Gastrocnemius medialis (tissue), 4 donors: Measurements from ENCODE around the gene NTN1.

Experiments
- POLR2A ChIP-seq, 2 donors: fragments of 450-650 bp; IDR thresholded peaks; one replicate each; pipeline ENCODE4 v1.6.1; 2017; ENCODE audit warnings: antibody characterized with exemption in 2 of 2, mild to moderate bottlenecking in 2 of 2, moderate library complexity in 2 of 2
- TF ChIP-seq, protein P1 (sequence below), 5 experiments: fragments of 450-650 bp in 3 of 5; fragments of 200-600 bp in 2 of 5; sonication (generic) in 2 of 5; IDR thresholded peaks in 4 of 5; conservative IDR thresholded peaks in 1 of 5; 1 replicate in 4 of 5; 2 replicates in 1 of 5; pipeline ENCODE4 v1.5.1; 2016 to 2019; ENCODE audit warnings: antibody characterized with exemption in 5 of 5, mild to moderate bottlenecking in 3 of 5, moderate library complexity in 3 of 5

DNA sequence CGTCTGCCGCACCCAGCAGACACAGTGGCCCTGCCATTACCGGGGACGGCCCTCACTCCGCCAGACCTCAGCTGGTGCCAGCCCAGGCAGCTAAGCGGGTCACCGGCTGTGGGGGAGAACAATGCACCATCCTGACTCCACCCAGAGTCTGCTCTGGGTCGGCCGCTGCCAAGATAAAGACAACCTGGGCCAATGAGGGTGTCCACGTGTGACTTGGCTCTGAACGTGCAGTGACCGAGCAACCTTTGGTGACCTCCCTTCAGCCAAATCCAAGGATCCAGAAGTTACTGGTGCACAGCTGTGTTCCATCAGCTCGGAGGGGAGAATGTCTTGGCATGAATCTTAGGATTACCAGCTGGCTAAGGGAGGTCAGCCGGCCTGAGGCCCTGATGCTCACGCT is 155.9 kb downstream of the NTN1 start:
- TF ChIP-seq, protein P1, sequence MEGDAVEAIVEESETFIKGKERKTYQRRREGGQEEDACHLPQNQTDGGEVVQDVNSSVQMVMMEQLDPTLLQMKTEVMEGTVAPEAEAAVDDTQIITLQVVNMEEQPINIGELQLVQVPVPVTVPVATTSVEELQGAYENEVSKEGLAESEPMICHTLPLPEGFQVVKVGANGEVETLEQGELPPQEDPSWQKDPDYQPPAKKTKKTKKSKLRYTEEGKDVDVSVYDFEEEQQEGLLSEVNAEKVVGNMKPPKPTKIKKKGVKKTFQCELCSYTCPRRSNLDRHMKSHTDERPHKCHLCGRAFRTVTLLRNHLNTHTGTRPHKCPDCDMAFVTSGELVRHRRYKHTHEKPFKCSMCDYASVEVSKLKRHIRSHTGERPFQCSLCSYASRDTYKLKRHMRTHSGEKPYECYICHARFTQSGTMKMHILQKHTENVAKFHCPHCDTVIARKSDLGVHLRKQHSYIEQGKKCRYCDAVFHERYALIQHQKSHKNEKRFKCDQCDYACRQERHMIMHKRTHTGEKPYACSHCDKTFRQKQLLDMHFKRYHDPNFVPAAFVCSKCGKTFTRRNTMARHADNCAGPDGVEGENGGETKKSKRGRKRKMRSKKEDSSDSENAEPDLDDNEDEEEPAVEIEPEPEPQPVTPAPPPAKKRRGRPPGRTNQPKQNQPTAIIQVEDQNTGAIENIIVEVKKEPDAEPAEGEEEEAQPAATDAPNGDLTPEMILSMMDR (IDR thresholded peaks at IDR 0.05 in 4 of 5, conservative IDR thresholded peaks at IDR 0.05 in 1 of 5): no peak
- no peak for TF ChIP-seq POLR2A (IDR thresholded peaks at IDR 0.05)
